AG04450 (cell line): Measurements from ENCODE around the gene NFKB2. TPM values are rescaled to one million over a fixed set of nuclear protein-coding genes. Genes with fewer than 3 reads are reported as not detected.

Experiments
- CTCF ChIA-PET: fragments of 300-600, 350-600 bp; formaldehyde crosslinking; extraction: SDS; loops from one replicate; lab custom pipeline; 2022; ENCODE audit warnings: antibody characterized with exemption, inconsistent platforms; lab: Charles Lee
- POLR2A ChIA-PET: fragments of 350-600 bp; formaldehyde crosslinking; extraction: SDS; loops from one replicate; lab custom pipeline; 2021; ENCODE audit warnings: antibody characterized with exemption, inconsistent platforms; lab: Yijun Ruan, JAX
- DNase-seq: peaks from one replicate; pipeline ENCODE4 v3.0.0-alpha.2; 2011; ENCODE audit warnings: low read depth, low spot score
- H3K27ac ChIP-seq: one replicate; pipeline ENCODE4 v1.5.1; 2012; ENCODE audit warnings: low read depth, low read length, control low read depth
- H3K27me3 ChIP-seq: one replicate; pipeline ENCODE4 v1.6.0; 2012; ENCODE audit warnings: low read length; ENCODE audit not compliant: control insufficient read depth, insufficient read depth
- H3K4me3 ChIP-seq: 2 replicates; pipeline ENCODE4 v1.5.1; 2011; ENCODE audit warnings: mild to moderate bottlenecking, low read depth, low read length, control low read depth
- H3K9me3 ChIP-seq: 2 replicates; pipeline ENCODE4 v1.5.1; 2012; ENCODE audit warnings: low read length; ENCODE audit not compliant: control insufficient read depth, insufficient read depth
- polyA plus RNA-seq: library from polyadenylated mRNA; depleted of rRNA; stranded (reverse); fragments of >200 nt; gene quantifications from 2 replicates; pipeline ENCODE4 v1.2.3, GENCODE V29; 2011
- TF ChIP-seq, protein P1 (sequence below): IDR thresholded peaks from 2 replicates; pipeline ENCODE4 v1.5.1; 2011; ENCODE audit warnings: low read depth, low read length, control low read depth, inconsistent platforms

Gene NFKB2
- polyA plus RNA-seq, 1 experiment, result 26.1 TPM

DNA sequence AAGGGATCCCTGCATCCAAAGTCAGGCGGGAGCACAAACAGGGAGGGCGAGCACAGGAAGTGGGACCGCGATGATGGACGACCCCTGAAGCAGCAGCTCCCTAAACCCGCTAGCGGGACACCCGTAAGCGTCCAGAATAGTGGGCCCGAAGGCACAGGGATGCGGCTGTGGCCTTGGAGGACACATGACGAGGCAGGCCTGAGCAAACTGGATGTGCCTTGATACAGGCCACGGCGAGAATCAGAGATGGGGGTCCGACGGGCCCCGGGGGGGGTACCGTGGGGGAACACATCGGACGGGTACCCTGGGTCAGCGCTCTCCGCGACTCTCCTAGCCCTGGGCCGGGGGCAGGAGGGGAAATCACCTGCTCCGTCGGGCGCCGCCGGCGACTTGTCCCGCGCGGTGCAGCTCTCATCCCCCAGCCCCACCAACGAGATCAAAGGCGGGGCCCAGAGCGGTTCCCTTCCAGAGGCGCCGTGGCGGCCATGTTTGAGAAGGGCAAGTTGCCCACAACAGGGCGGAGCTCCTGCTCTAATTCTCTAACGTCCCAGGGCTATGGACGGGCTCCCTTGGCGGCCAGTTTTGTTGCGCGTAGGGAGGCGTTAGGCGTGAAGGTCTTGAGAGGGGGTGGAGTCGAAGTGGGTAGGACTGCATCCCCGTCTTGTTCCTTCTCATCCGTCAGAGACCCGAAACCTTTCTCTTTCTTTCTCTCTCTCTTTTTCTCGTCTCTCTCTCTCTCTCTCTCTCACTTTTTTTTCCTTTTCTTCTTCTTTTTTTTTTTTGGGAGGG lies 36.9 kb downstream of the NFKB2 start, which contains the start of gene CUEDC2:
Gene CUEDC2, minus strand, starts transcription at position 413 of the 789 bp plus-strand sequence. CDS start 7,386 bp downstream, outside the sequence.
- ChIA-PET CTCF (interaction anchor here (0.6 to 2.4 kb wide), 5 partner anchors 9 to 534 kb away, joined by 3 to 21 read pairs (median 7); no protein-coding TSS in a partner anchor), POLR2A (interaction anchor here (0.5 to 1.8 kb wide), 11 partner anchors 8 to 299 kb away, joined by 3 to 31 read pairs (median 5); partner anchors contain the start of genes FBXL15 and PPRC1)
- no peaks in the 10 kb centered on the region for H3K9me3 ChIP-seq
- DNase-seq, result peak; percentile 93
- H3K27ac ChIP-seq, result peak within 1 kb of the TSS; percentile 73
- TF ChIP-seq, protein P1, sequence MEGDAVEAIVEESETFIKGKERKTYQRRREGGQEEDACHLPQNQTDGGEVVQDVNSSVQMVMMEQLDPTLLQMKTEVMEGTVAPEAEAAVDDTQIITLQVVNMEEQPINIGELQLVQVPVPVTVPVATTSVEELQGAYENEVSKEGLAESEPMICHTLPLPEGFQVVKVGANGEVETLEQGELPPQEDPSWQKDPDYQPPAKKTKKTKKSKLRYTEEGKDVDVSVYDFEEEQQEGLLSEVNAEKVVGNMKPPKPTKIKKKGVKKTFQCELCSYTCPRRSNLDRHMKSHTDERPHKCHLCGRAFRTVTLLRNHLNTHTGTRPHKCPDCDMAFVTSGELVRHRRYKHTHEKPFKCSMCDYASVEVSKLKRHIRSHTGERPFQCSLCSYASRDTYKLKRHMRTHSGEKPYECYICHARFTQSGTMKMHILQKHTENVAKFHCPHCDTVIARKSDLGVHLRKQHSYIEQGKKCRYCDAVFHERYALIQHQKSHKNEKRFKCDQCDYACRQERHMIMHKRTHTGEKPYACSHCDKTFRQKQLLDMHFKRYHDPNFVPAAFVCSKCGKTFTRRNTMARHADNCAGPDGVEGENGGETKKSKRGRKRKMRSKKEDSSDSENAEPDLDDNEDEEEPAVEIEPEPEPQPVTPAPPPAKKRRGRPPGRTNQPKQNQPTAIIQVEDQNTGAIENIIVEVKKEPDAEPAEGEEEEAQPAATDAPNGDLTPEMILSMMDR, result no peak
- peak within 1 kb of the TSS; percentile 93 for H3K4me3 ChIP-seq
- no peaks in the 10 kb centered on the region for H3K27me3 ChIP-seq

DNA sequence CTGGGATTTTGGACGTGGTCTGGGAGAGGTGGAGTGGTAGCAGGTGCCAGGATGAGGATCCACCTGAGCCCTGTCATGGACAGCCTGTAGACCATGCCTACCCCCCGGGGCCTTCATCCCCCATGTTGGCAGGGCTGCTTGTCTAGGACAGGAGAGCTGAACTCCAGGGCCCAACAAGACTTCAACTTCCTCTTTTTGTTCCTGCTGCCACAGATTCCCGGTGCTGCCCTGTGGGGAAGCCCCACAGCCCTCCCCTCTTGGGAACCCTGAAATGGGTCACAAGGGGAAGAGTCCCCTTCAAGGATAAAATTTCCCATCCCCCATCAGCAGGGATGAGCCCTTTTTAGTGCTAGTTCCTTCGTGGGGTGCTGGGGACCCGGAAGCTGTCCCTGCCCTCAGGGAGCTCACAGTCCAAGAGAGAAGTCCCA lies 38.1 kb downstream of the NFKB2 start:
- POLR2A ChIA-PET, result interaction anchor here (0.6 to 0.7 kb wide), 2 partner anchors 13 to 414 kb away, joined by 3 read pairs; no protein-coding TSS in a partner anchor
- no peak for DNase-seq
- CTCF ChIA-PET, result interaction anchor here (0.6 to 0.7 kb wide), 2 partner anchors 38 to 48 kb away, joined by 3 to 6 read pairs; partner anchors contain the start of gene NFKB2
- H3K27me3 ChIP-seq, result no peaks in the 10 kb centered on the region
- H3K27ac ChIP-seq, result no peak overlapping the region
- H3K9me3 ChIP-seq, result no peaks in the 10 kb centered on the region
- TF ChIP-seq, protein P1, result no peak
- H3K4me3 ChIP-seq, result no peak overlapping the region

DNA sequence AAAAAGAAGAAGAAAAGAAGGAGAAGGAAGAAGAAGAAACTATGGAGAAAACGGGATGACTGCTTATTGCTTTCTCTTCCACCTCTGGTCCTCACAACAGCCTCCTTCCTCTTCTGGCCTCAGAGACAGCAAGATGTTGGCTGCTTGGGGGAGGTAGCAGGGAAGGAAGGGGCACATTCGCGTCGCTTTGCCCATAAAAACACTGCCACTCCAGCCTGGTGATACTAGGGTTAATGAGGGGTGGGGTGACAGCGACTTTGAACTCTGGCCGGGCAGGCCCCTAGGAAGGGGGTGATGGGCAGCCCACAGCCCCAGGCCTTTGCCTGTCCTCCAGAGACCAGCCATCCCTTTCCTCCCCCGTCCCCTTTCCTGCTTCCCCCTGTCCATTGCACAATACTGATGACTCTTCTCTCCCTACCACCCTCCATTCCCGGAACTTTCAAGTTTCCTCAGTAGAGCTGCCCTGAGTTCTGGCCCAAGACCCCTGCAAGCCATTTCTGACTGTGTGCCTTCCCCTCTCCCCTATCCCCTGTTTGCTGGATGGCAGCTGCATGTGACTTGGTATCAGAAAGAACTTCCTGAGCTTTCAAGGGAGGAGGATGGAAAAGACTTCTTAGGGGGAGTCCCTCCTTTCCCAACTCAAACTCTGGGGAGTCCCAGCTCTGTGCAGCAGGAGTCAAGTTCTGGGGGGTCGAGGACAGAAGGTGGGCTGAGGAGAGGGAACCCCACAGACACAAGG lies 39.1 kb downstream of the NFKB2 start:
- CTCF ChIA-PET, result interaction anchor here (0.6 to 1.7 kb wide), 4 partner anchors 12 to 49 kb away, joined by 3 to 6 read pairs (median 4); no protein-coding TSS in a partner anchor
- Histone ChIP-seq H3K9me3 (no peaks in the 10 kb centered on the region), H3K4me3 (no peak overlapping the region), H3K27me3 (no peaks in the 10 kb centered on the region), H3K27ac (peak overlapping the region; percentile 21)
- TF ChIP-seq, protein P1, result no peak
- POLR2A ChIA-PET, result interaction anchor here (0.6 to 1.2 kb wide), 5 partner anchors 12 to 415 kb away, joined by 3 to 4 read pairs (median 3); no protein-coding TSS in a partner anchor
- DNase-seq, result no peak

DNA sequence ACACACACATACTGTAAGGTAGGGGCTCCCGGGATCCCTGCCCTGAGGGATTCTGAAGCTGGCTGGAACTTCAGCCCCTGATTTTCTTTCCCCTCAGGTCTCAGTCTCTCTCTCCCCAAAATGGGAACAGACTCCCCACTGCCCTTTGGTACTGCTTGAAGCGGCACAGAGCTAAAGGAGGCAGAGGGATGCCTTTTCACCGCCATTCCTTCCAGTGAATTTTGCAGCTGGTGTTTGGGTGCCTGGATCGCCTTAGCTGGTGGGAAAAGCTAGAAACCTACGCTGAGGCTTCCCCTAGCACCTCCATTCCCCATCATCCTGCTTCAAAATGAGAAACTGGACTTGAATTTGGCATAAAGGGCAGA lies 39.6 kb downstream of the NFKB2 start:
- Histone ChIP-seq H3K9me3 (no peaks in the 10 kb centered on the region), H3K27ac (peak overlapping the region; percentile 21), H3K27me3 (no peaks in the 10 kb centered on the region), H3K4me3 (no peak overlapping the region)
- ChIA-PET CTCF (interaction anchor here (0.6 to 1.7 kb wide), 3 partner anchors 13 to 43 kb away, joined by 3 to 6 read pairs (median 3); no protein-coding TSS in a partner anchor), POLR2A (interaction anchor here (0.6 to 1.2 kb wide), 3 partner anchors 12 to 15 kb away, joined by 3 to 4 read pairs (median 3); no protein-coding TSS in a partner anchor)
- DNase-seq, result no peak
- TF ChIP-seq, protein P1, result no peak
